GM12864 (cell line): Measurements from ENCODE around the gene GALNT14.

Experiments
- DNase-seq: peaks from one replicate; pipeline ENCODE4 v3.0.0-alpha.2; 2011; ENCODE audit warnings: low read depth
- H3K4me3 ChIP-seq: 2 replicates; pipeline ENCODE4 v1.5.1; 2011; ENCODE audit warnings: mild to moderate bottlenecking, low read depth, low read length, control low read depth
- TF ChIP-seq, protein P1 (sequence below): IDR thresholded peaks from 2 replicates; pipeline ENCODE4 v1.5.1; 2011; ENCODE audit warnings: low read depth, mild to moderate bottlenecking, moderate library complexity, low read length, control low read depth, inconsistent platforms; ENCODE audit errors: missing control alignments

GALNT14 gene

DNA sequence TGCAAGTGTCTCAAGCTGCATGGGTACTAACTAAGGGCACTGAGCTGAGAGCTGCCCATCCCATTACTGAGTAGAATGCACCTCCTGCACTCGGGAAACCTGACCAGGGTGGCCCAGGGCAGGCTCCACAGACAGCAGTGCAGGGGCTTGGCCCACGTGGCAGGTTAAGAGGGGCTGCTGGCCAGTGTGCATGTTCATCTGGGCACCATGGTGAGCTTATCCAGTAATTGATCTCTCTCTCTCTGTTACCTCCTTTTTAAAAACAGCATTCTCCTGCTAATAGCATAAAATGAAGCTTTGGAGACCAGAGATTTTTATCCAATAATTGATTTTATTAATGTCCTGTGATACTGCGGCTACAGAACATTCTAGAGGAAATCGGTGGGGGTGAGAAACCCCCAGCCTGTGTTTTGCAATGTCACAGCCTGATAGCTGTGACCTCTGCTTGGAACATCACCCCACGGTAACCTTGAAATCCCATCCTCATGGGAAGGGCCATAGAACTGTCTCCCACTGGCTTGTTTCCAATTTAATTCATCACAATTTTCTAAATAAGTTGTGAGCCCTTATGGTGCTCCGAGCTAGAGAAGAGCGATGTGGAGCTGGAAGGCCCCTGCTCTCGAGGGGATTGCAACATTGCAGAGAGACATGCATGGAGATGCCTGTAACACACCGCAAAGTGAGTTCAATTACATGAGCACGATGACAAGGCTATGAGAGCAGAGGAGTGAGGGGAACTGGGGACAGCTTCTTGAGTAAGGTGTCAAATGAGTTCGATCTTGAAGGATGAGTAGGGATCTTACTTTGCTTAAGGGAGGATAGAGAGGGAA is 143.8 kb downstream of the GALNT14 start:
- no peak overlapping the region for H3K4me3 ChIP-seq
- TF ChIP-seq, protein P1, sequence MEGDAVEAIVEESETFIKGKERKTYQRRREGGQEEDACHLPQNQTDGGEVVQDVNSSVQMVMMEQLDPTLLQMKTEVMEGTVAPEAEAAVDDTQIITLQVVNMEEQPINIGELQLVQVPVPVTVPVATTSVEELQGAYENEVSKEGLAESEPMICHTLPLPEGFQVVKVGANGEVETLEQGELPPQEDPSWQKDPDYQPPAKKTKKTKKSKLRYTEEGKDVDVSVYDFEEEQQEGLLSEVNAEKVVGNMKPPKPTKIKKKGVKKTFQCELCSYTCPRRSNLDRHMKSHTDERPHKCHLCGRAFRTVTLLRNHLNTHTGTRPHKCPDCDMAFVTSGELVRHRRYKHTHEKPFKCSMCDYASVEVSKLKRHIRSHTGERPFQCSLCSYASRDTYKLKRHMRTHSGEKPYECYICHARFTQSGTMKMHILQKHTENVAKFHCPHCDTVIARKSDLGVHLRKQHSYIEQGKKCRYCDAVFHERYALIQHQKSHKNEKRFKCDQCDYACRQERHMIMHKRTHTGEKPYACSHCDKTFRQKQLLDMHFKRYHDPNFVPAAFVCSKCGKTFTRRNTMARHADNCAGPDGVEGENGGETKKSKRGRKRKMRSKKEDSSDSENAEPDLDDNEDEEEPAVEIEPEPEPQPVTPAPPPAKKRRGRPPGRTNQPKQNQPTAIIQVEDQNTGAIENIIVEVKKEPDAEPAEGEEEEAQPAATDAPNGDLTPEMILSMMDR = no peak
- DNase-seq = no peak

DNA sequence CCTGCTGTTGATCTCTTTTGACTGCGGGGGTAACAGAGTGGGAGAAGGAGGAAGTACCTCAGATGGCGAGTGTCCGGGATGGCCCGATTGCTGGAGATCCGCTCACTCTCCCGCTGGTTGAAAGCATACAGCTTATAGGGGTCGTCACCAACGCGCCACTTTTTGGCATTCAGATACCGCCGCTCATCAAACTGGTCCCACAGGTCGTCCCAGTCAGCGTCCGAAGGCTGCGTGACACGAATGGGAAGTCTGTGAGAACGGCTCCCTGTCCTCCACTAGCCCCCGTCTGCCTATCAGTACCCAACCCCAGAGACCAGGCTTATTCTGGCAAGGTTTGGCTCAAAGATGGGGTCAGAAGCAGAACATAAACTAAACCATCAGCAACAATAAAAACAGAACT is 145.5 kb downstream of the GALNT14 start:
- no peak overlapping the region for H3K4me3 ChIP-seq
- TF ChIP-seq, protein P1 = no peak
- DNase-seq = no peak

DNA sequence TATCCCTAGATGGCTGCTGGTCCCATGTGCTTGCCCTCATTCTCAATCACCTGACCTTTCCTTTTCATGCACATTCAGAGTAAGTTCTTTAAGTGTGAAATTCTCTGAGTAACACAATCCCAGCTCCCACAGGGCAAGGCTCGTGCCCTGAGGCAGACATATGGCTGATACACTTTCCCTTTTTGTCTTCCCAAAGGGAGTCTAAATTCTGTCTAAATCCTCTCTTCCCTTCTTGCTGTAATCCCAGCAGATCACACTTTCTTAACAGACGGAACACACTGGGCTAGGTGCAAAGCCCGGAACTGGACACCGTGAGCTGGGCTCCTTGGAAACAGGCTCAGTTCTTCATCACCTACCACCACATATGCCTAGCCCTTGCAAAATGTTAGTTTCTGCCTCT is 147.6 kb downstream of the GALNT14 start:
- DNase-seq = no peak
- no peak overlapping the region for H3K4me3 ChIP-seq
- TF ChIP-seq, protein P1 = no peak

DNA sequence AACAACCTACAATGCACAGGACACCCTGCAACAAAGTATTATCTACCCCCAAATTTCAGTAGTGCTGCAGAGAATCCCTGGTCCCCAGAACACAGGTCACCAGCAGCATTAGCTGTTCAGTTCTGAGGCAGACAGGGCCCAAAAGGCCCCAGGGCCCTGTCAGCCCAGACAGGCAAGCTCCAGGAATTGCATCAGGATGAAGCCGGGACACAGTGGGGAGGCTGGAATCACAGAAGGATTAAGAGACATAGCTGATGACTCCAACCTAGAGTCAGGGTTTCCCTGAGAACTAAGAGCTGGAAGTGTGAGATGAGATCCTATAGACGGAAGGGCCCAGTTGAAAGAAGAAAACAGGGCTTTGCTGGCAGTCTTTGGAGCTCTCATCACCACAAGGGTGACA is 148.1 kb downstream of the GALNT14 start:
- TF ChIP-seq, protein P1 = no peak
- H3K4me3 ChIP-seq = no peak overlapping the region
- no peak for DNase-seq

DNA sequence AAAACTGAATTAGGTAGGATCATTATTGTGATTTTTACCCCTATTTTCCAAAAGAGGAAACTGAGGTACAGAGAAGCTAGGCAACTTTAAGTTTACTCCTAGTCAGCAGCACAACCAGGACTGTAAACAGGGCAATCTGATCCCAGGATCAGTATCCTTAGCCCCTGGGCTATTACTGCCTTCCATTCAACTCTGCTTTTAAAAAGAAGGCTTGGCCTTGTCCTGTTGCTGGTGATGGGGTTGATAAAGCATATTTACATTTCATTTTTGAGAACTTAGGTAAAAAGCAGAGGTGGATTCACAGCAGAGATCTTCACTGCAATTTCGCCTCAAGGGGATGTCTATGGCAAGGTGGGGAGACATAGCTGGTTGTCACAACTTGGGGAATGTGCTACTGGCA is 148.5 kb downstream of the GALNT14 start:
- TF ChIP-seq, protein P1 = no peak
- H3K4me3 ChIP-seq = no peak overlapping the region
- no peak for DNase-seq

DNA sequence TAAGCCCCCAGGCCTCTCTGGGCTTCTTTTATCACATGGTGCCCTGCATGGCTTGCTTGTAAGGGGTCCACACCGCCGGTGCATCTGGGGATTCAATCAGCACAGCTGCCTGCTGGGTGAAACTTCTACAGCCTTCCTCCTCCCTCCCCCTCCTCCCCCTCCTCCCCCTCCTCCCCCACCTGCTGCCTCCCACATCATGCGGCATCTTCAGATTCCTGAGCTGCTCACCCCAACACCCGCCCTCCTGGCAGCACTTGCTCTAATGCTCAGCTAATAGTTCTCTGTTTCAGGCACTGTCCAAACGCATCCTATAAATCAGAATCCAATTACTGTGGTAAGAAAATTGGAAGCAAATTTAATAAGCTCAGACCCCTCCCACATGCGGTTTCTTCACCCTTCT is 150.7 kb downstream of the GALNT14 start:
- TF ChIP-seq, protein P1 = no peak
- no peak overlapping the region for H3K4me3 ChIP-seq
- DNase-seq = no peak

DNA sequence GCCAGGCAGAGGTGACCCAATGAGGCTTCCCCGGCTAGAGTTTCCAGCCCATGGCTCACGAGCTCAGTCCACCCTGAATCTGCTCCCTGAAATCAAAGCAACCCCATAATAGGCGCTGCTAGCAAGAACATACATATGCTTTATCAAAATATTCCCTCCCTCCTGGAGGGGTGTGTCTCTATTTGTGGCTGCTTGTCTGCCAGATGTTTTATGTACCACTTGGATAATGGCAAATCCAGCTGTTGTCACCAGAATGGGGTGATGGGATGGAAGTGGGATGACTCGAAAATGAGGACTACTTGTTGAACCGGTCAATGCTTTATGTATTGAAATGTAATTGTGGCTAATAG is 152.0 kb downstream of the GALNT14 start:
- H3K4me3 ChIP-seq = no peak overlapping the region
- TF ChIP-seq, protein P1 = no peak
- DNase-seq = no peak
